Measurements from ENCODE around the gene ANO6. TPM values are rescaled to one million over a fixed set of nuclear protein-coding genes. Genes with fewer than 3 reads are reported as not detected.

ANO6 gene
- total RNA-seq, 1 donor from 2014 or later: 49.0 TPM

DNA sequence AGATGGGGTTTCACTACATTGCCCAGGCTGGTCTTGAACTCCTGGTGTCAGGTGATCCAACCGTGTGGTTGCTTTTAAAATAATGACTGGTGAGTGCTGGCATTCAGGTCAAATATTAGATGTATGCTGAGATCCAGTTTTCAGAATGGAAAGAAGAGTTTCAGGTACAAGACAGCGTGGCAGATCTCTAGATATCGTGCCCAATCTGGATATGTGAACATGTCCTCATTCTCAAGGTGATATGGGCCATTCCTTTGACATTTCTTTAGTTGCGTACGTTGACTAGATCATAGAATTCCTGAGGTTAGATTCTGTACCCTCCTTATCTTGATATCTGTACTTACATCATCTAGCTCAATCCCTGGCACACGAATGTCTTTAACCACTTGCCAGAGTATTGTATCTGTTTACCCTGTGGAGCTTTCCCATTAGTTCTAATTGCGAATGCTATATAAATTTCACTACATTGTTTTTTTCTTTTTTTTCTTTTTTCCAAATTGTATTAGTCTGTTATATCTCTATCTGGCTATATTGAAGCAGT lies 80.2 kb downstream of the ANO6 start:
- no peaks in the 10 kb centered on the region for H3K9me3 ChIP-seq (ENCODE audit: low read depth)
- H3K4me1 ChIP-seq: no peaks in the 10 kb centered on the region
- no peak overlapping the region for H3K27ac ChIP-seq
- Mint-ChIP-seq H3K9me3 (no peaks in the 10 kb centered on the region), H3K27me3 (ENCODE audit: insufficient read depth, low read depth) (no peaks in the 10 kb centered on the region), H3K4me3 (no peak overlapping the region), H3K27ac (no peak overlapping the region), H3K4me1 (no peaks in the 10 kb centered on the region), H3K36me3 (no peaks in the 10 kb centered on the region)
- no peak for DNase-seq (ENCODE audit: low spot score)
- H3K27me3 ChIP-seq: no peaks in the 10 kb centered on the region
- H2AFZ ChIP-seq (replicated peaks): no peak overlapping the region
- H3K79me2 ChIP-seq (ENCODE audit: low read depth): no peaks in the 10 kb centered on the region
- H3K36me3 ChIP-seq: no peaks in the 10 kb centered on the region
- H3K4me2 ChIP-seq: no peak overlapping the region
- H4K20me1 ChIP-seq (ENCODE audit: low read depth): no peaks in the 10 kb centered on the region
- H3K9ac ChIP-seq: no peak overlapping the region
- H3K4me3 ChIP-seq: no peak overlapping the region
- TF ChIP-seq CTCF (IDR thresholded peaks at IDR 0.05): no peak
- TF ChIP-seq EZH2 (IDR thresholded peaks at IDR 0.05): no peak
- no peak for TF ChIP-seq EZH2phosphoT487 (IDR thresholded peaks at IDR 0.05)
- H3F3A ChIP-seq (ENCODE audit: low read depth): no peaks in the 10 kb centered on the region

DNA sequence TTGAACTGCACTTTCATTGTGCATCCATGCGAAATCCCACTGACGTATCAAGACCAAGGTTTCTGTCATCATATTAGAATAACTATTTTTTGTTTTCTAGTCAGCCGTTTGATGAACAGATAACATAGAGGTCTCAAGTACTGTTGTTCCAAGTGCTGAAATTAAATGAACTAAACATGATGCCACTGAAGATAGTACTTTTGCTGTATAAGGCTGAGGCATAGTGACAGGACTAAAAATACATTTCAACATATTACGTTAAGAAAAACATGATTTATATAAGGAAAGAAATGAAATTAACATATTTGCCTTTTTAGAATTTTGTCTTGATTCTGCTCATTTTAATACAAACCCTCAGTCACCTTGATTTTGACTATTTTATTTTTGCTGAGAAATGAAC lies 82.2 kb downstream of the ANO6 start:
- Histone ChIP-seq H3K4me2 (no peak overlapping the region), H3K27me3 (no peaks in the 10 kb centered on the region), H3K9me3 (ENCODE audit: low read depth) (no peaks in the 10 kb centered on the region), H4K20me1 (ENCODE audit: low read depth) (no peaks in the 10 kb centered on the region), H3K36me3 (no peaks in the 10 kb centered on the region), H2AFZ (replicated peaks) (no peak overlapping the region), H3K4me1 (peaks cover 4% of the 10 kb centered on the region), H3K79me2 (ENCODE audit: low read depth) (no peaks in the 10 kb centered on the region), H3K4me3 (no peak overlapping the region), H3F3A (ENCODE audit: low read depth) (no peaks in the 10 kb centered on the region), H3K9ac (no peak overlapping the region), H3K27ac (no peak overlapping the region)
- Mint-ChIP-seq H3K4me1 (no peaks in the 10 kb centered on the region), H3K27me3 (ENCODE audit: insufficient read depth, low read depth) (no peaks in the 10 kb centered on the region), H3K36me3 (no peaks in the 10 kb centered on the region), H3K9me3 (no peaks in the 10 kb centered on the region), H3K4me3 (no peak overlapping the region), H3K27ac (no peak overlapping the region)
- TF ChIP-seq EZH2phosphoT487 (IDR thresholded peaks at IDR 0.05) (no peak), EZH2 (IDR thresholded peaks at IDR 0.05) (no peak), CTCF (IDR thresholded peaks at IDR 0.05) (no peak)
- no peak for DNase-seq (ENCODE audit: low spot score)

DNA sequence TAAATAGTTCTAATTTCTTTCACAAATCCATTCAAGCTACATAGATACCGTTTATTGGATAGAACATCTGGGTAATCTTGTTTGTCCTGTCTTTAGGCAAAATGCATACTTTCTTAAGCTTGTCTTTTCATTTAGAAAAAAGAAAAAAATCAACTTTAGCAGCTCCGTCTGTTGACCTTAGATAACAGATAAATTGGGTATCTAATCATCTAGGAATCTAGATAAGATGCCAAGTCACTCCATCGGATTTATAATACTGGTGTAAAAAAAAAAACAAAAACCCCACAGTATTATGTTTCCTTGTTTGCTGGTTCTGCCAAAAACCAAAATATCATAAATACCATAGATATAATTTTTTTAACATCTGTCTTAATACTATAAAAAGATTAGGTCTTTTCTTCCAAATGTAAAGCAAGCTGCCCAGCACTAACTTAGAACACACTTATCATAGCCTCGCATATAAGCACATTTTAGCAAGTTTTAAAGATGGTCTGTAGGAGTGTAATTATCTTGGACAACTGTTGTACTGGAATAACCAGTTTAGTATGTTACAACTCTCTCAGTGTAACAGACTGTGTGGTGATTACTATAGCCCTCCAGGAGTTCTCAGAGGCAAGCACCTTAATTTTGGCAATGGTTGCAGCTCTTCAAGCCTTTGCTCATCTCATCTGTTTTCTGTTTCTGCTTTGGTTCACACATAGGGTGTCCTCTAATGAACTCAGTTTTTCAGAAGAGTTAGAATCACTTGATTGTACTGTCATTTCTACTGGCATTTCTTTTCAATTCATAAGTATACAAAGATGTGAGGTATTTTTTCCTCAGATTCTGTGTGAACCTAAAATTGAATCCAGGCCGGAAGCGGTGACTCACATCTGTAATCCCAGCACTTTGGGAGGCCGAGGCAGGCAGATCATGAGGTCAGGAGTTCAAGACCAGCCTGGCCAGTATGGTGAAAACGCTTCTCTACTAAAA lies 83.1 kb downstream of the ANO6 start:
- H3K4me1 Mint-ChIP-seq: no peaks in the 10 kb centered on the region
- H3K9me3 Mint-ChIP-seq: no peaks in the 10 kb centered on the region
- Histone ChIP-seq H3K79me2 (ENCODE audit: low read depth) (no peaks in the 10 kb centered on the region), H3K27me3 (no peaks in the 10 kb centered on the region), H3K36me3 (no peaks in the 10 kb centered on the region), H2AFZ (replicated peaks) (no peak overlapping the region), H3K4me1 (peaks cover 5% of the 10 kb centered on the region), H3F3A (ENCODE audit: low read depth) (no peaks in the 10 kb centered on the region), H3K4me2 (no peak overlapping the region), H3K9me3 (ENCODE audit: low read depth) (no peaks in the 10 kb centered on the region), H3K27ac (no peak overlapping the region), H4K20me1 (ENCODE audit: low read depth) (no peaks in the 10 kb centered on the region), H3K4me3 (no peak overlapping the region), H3K9ac (no peak overlapping the region)
- DNase-seq (ENCODE audit: low spot score): no peak
- no peaks in the 10 kb centered on the region for H3K27me3 Mint-ChIP-seq (ENCODE audit: insufficient read depth, low read depth)
- TF ChIP-seq EZH2phosphoT487 (IDR thresholded peaks at IDR 0.05) (no peak), EZH2 (IDR thresholded peaks at IDR 0.05) (no peak)
- no peak overlapping the region for H3K27ac Mint-ChIP-seq
- H3K36me3 Mint-ChIP-seq: no peaks in the 10 kb centered on the region
- H3K4me3 Mint-ChIP-seq: no peak overlapping the region

All from neural progenitor cell (in vitro differentiated cells).